ENCODE measurements around the gene PHC3.

The PHC3 gene

GRCh38 chr3:170075441-170076091 is 106.0 kb downstream of the PHC3 start:
- no peak for DNase-seq

DNA sequence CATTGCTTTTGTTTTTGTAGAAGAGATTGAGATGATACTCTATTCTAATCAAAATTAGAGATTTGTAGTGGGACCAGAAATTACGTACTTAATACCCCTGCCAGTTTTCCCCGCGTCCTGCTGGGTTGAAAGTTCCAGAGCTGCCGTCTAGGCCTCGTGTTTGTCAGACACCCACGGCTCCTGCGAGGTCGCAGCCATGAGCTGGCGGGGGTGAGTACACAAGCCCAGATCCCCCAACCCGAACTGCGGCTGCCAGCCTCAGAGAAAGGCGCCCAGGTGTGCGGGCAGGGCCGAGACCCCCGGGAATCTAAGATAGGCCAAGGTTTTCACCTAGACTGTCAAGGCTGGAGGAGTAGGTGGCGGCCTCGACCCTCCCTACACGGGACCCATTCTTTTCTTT is 117.4 kb downstream of the PHC3 start:
- DNase-seq: no peak

DNA sequence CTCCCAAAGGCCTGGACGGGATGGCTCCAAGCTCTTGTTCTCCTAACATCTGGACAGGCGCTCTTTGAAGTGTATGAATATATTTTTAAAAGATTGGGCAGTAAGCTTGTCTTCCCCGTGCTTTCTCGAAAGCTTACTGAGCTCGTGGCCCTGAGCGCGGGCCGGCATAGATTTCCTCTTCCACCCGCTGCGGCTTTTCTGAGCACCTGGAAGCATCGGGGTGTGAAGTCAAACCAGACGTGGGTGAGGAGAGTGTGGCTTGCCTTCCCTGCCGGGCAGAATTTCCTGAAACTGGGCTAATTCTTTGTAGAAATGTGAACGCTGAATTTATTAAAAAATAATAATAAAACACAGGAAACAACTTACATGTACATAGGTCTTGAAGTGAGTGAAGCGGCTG is 117.8 kb downstream of the PHC3 start:
- DNase-seq: no peak

DNA sequence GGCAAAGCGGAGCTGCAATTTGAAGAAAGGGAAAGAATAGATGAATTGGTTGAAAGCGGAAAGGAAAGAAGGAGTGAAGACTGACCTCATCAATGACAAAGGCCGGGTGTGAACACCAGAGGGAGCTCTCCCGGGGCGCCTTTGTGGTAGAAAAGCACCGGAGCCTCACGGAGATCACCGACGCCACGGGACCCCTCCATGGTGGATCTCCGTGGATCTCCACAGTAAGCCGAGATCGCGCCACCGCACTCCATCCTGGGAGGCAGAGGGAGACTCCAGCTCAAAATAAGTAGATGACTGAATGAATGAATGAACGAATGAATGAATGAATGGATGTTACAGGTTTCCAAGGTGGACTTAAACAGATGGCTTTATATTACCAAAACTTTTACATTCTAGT is 118.8 kb downstream of the PHC3 start:
- no peak for DNase-seq

GRCh38 chr3:170062068-170062467 is 119.5 kb downstream of the PHC3 start:
- DNase-seq: no peak

DNA sequence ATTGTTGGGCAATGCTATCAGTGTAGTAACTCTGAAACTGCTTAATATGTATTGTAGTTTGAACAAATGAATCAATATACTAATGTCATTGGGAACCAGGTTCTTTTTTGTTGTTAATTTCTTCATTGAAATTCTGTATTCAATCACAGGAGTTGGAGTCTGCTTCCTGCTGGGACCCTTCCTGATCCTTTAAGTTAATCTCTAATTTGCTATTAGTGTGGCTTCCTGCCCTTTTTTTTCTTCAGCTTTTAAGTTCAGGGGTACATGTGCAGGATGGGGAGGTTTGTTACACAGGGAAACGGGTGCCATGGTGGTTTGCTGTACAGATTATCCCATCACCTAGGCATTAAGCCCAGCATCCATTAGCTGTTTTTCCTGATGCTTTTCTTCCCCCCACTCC is 122.1 kb downstream of the PHC3 start:
- no peak for DNase-seq

GRCh38 chr3:170058127-170058526 is 123.4 kb downstream of the PHC3 start:
- no peak for DNase-seq

GRCh38 chr3:170057550-170057949 is 124.0 kb downstream of the PHC3 start:
- no peak for DNase-seq

DNA sequence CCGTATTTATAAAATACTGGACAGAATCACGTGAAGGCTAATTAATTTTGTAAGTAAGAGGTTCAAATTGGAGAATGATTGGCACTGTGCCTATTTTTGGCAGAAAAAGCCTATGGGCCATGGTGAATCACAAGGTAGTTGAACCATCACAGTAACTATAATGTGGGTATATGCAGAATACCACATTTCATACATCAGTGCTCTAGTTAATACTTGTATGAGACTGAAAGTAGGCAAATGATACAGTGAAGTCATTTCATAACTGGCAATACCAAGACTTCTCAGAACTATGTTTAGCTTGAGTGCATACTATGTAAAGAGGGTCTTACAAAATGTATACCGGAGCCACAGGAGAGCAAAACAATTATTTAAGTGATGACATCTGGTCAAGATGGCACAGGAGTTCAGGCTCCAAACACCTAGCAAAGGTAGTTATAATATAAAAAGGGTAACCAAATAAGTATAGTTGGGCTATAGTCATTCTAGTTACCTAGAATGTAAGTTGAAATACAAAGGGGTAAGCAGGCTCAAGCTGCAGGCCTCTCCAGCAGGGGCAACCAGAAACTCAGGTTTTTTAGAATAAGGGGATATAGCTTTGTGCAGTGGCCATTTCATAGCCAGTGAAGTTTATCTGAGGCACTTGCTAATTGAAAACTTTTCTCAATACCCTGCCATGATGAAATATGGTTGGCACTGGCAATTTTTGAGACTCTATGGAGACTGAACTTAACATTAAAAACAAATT is 124.7 kb downstream of the PHC3 start:
- DNase-seq: no peak

DNA sequence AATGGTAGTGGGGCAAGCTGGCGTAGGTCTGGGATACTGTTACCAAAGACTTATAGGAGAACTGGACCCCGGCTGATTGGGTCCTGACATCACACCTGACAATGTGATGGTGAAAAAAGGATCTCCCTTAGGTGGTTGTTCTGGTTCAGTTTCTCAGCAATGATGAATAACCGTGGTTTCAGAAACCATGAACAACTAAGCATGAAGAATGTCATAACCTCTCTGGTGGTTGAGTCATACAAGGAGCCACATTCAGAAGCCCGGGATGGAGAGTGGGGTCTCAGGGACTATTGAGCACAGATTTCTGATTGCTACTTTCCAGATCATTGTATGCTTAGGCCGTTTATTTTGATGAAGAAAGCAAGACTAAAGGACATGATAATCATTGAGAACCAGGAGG is 126.3 kb downstream of the PHC3 start:
- DNase-seq: no peak

GRCh38 chr3:170054204-170054603 is 127.3 kb downstream of the PHC3 start:
- DNase-seq: no peak

DNA sequence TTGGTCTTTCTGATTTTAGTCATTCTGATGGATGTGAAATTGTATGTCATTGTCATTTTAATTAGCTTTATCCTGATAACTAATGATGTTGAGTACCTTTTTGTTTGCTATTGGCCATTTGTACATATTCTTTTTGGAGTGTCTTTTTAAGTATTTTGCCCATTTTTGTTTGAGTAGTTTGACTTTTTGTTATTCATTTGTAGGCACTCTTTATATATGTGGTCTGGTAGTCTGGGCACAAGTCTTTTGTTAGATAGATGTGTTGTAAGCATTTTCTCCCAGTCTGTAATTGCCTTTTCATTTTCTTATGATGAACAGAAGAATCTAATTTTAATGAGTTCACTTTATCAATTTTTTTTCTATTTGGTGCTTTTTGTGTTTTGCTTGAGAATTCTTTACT is 129.1 kb downstream of the PHC3 start:
- DNase-seq: no peak

GRCh38 chr3:170050753-170051152 is 130.8 kb downstream of the PHC3 start:
- no peak for DNase-seq

GRCh38 chr3:170049146-170050000 is 132.2 kb downstream of the PHC3 start:
- no peak for DNase-seq

DNA sequence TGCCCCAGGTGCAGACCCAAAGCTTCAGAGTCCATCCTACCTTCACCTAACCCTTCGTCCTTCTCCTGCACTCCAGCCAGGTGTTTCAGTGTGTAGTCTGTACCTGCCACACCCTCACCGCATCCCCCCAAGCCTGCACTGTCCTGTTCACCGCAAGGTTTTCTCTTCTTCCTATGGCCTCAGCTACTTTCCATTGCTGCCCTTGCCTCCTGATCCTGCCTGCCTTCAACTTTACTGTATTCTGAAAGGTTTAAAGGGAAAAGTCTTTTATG is 134.5 kb downstream of the PHC3 start:
- no peak for DNase-seq

- DNase-seq: no peak
These were observed 135.0 kb downstream of the PHC3 start for GRCh38 chr3:170046269-170047132.

DNA sequence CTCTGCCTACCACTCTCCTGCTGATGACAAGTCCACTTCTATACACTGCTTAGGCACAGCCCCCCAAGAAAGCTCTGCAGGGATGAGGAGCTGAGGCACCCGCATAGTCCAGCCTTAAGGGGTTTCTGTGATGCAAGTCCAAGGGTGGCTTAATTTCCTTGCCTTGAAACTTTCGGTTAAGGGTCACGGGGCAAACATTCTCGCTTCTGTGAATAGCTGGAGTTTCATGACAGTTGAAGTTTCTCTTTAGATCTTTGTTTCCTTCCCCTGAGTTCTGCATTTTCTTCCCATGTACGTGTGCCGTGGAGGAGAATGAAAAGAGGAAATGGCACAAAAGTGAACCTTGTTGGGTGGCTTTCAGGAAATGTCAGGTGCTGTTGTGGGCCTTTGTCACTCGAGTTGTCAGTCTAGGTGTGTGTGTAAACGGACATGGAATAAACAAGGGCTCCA is 136.7 kb downstream of the PHC3 start:
- DNase-seq: no peak

DNA sequence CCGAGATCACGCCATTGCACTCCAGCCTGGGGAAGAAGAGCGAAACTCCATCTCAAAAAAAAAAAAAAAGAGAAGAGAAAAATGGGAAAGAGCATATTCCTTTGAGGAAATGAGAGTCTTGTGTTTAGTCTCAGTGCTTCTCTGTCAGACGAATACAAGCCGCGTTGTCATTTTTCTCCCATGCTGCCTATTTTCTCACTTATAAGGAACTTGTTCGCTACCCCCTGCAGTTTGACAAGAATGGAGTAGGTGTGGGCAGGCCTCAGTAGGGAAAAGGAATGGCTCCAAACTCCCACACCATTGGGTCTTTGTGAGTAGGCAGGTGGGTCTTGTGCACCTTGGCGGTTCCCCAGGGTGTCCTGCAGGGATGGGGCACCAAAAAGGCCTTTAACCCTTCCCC is 137.3 kb downstream of the PHC3 start:
- DNase-seq: no peak

- DNase-seq: no peak
These were observed 138.0 kb downstream of the PHC3 start for GRCh38 chr3:170043506-170043905.

DNA sequence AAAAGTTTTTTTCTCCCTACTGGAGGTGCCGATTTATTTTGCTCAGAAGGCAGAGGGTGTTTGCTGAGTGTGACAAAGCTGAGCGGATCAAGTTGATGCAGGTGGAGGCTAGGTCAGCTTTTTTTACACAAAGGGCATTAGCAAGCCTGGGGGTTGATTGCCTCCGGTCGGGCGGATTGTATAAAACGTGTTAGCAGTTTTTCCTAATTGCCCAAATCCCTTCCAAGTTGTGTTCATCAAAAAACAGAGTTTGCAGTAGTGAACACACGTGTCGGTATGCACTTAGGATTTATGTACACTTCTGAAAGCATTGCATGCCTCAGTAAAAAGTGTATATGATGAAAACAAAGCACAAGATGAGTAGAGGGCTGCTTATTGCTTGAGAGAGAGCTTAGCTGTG is 141.1 kb downstream of the PHC3 start:
- no peak for DNase-seq

DNA sequence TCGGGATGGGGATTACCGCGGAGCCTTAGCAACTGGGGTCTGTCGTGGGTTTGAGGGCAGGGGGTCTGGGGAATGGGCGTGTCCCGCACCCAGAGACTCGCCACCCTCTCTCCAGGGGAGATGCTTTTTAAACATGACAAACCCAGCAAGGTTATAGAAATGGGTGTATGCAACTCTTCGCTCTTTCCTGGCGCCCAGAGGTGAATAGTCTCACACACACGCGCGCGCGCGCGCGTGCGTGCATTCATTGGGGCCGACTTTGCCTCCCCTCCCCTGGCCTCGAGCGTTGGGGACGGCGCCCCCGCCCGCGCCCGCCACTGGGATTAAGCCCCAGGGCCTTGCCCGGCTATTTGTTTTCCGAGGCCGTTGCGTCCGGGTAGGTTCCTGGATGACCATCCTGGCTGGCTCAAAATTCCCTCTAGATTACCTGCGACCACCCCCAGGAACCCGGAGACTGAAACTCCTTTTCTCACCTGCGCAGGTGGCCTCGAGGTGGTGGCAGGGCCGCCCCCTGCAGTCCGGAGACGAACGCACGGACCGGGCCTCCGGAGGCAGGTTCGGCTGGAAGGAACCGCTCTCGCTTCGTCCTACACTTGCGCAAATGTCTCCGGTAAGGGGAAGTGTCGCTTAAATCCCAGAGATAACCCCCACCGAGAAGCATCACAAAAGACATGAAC is 143.0 kb downstream of the PHC3 start:
- DNase-seq: no peak
